ENCODE data around the gene ARRDC2.

DNA sequence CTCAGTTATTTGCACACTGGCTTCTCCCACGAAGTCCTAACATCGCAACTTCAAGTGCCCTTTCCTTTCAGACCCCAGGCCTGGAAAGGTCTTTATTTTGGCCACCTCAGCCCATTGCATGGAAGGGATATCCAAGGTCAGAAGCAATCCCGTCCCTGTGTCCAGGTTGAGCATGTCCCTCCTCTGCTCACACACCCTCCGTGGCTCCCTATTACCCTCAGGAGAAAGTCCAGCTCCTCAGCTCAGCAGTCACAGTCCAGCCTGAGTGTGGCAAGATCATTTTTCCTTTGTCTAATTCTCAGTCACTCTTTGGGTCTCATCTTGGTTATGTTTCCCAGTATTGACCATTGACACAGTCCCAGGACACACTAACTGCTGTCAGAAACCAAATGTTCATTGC, 19.2 kb downstream of the ARRDC2 start:
- TF ChIP-seq, protein P1, sequence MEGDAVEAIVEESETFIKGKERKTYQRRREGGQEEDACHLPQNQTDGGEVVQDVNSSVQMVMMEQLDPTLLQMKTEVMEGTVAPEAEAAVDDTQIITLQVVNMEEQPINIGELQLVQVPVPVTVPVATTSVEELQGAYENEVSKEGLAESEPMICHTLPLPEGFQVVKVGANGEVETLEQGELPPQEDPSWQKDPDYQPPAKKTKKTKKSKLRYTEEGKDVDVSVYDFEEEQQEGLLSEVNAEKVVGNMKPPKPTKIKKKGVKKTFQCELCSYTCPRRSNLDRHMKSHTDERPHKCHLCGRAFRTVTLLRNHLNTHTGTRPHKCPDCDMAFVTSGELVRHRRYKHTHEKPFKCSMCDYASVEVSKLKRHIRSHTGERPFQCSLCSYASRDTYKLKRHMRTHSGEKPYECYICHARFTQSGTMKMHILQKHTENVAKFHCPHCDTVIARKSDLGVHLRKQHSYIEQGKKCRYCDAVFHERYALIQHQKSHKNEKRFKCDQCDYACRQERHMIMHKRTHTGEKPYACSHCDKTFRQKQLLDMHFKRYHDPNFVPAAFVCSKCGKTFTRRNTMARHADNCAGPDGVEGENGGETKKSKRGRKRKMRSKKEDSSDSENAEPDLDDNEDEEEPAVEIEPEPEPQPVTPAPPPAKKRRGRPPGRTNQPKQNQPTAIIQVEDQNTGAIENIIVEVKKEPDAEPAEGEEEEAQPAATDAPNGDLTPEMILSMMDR (IDR thresholded peaks at IDR 0.05; ENCODE audit: low read depth, low read length): no peak
- TF ChIP-seq POLR2A (IDR thresholded peaks at IDR 0.05; ENCODE audit: extremely low read depth, insufficient read length): no peak

Measured in NB4 (cell line).